Measurements from ENCODE around the gene KRT34. TPM values are rescaled to one million over a fixed set of nuclear protein-coding genes. Genes with fewer than 3 reads are reported as not detected.
"Not testable (repeated sequence)": the region's sequence is repeated elsewhere in the genome, so short reads cannot be mapped to it uniquely, and the experiment has no call there.

KRT34 gene
- total RNA-seq, 1 donor from 2014 or later, result not detected

DNA sequence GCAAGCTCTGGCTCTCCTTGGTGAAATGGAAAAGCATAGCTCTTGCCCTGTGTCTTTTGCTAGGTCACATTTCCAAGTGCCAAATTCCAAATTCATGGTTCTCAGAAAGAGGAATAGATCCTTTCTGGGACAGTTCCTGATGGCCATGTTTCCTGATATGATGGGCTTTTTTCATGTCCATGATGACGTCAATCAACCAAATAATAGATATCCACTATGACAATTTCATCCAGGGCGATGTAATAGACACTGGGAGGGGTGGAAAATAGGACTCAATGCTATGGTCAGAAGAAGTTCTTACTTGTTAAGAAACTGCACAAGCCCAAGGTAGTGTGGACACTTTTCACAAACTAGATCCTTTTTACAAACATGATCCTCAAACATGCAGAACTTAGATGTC is 30.9 kb downstream of the KRT34 start:
- TF ChIP-seq CTCF (IDR thresholded peaks at IDR 0.05), result no peak
- Mint-ChIP-seq H3K9me3 (no peaks in the 10 kb centered on the region), H3K4me3 (no peak overlapping the region), H3K36me3 (ENCODE audit: low read depth) (no peaks in the 10 kb centered on the region), H3K27ac (no peak overlapping the region), H3K4me1 (no peaks in the 10 kb centered on the region), H3K27me3 (peaks cover 14% of the 10 kb centered on the region)
- ChIA-PET CTCF (no interaction called here), POLR2A (interaction anchor here (0.7 kb wide), 1 partner anchor 13 kb away, joined by 7 read pairs; no protein-coding TSS in a partner anchor)
- DNase-seq (no peak), ATAC-seq (ENCODE audit: low read depth) (no peak)
- intact Hi-C loops (cut with micrococcal nuclease), result no loop called here

DNA sequence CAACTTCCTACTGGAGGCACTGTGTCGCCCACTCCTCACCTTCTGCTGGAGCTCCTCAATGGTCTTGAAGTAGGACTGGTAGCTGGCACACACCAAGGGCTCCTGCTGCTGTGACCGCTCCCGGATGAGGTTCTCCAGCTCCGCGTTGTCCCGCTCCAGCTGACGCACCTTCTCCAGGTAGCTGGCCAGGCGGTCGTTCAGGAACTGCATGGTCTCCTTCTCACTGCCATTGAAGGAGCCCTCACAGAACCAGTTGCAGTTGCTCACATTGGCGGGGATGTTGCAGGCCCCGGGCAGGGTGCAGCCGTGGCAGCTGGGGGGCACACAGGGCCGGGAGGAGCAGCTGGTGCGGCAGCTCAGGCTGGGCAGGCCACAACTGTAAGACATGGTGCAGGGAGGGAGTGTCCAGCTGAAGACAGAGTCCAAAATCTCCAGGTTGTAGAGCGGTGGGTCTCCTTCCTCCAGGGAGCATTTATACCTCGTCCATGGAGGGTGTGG is 31.7 kb downstream of the KRT34 start, which contains the start of gene KRT33A:
KRT33A (minus strand) TSS at position 448 of the 498 bp plus-strand sequence; CDS start at position 387, 61 bp downstream.
- ATAC-seq (ENCODE audit: low read depth); intact Hi-C loops (cut with micrococcal nuclease); CTCF ChIA-PET; H3K36me3 Mint-ChIP-seq (ENCODE audit: low read depth); H3K9me3 Mint-ChIP-seq; DNase-seq; H3K4me3 Mint-ChIP-seq; H3K27ac Mint-ChIP-seq; H3K4me1 Mint-ChIP-seq: not testable (repeated sequence)
- POLR2A ChIA-PET, result interaction anchor here (0.7 kb wide), 1 partner anchor 13 kb away, joined by 7 read pairs; no protein-coding TSS in a partner anchor
- H3K27me3 Mint-ChIP-seq, result peaks cover 12% of the 10 kb centered on the region

DNA sequence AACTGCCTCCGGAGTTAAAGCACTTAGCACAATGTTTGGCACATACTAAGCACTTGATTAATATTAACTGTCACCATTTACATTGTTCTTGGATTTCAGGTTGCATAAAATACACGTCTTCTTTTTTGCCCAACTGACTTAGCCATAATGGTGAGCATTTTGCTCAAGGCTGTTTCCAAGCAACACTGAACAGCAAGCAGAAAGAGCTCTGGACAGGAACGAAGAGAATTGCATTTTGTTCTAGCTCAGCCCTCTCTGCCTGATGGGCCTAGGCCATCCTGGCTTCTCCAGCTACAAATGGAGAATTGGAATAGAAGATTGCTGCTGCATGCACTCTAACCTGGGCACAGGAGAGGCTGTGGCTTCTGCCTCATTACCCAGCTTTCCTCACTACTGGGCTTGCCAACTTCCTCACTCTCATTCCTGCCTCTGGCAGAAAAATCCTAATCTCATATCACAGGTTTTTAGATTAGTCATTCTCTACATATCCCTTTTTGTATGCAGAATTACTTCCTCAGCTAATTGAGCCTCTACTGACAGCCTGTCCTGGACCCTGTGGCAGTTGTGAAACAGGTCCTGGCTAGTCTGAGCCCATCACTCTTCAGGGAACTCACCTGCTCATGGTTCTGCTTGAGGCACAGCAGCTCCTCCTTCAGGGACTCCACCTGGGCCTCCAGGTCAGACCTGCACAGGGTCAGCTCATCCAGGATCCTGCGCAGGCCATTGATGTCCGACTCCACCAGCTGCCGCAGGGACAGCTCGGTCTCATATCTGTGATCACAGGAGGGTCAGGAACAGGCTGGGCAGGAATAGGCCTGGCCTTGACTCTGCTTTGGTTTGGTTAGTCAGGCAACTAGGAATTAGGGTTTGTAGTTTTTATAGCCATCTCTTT is 34.0 kb downstream of the KRT34 start:
- Mint-ChIP-seq H3K27ac (no peak overlapping the region), H3K4me1 (no peaks in the 10 kb centered on the region), H3K9me3 (peaks cover 2% of the 10 kb centered on the region), H3K36me3 (ENCODE audit: low read depth) (no peaks in the 10 kb centered on the region), H3K27me3 (peaks cover 18% of the 10 kb centered on the region), H3K4me3 (no peak overlapping the region)
- intact Hi-C loops (cut with micrococcal nuclease), result no loop called here
- CTCF ChIA-PET, result no interaction called here
- TF ChIP-seq CTCF (IDR thresholded peaks at IDR 0.05), result no peak
- DNase-seq (no peak), ATAC-seq (ENCODE audit: low read depth) (no peak)
- POLR2A ChIA-PET, result no interaction called here

DNA sequence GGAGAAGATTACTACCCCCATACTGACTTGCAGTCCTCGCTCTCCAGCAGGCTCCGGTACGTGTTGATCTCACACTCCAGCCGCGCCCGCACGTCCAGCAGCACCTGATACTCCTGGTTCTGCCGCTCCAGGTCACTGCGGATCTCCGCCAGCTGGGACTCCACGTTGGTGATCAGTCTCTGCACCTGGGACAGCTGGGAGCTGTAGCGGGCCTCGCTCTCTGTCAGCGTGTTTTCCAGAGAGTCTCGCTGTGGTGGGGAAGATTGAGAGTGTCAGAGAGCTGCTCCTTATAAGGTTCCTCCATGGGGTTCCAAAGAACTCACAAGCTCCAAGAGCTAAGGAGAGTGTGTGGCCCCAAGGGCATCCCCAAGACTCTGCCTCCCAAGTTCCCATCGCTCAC is 35.7 kb downstream of the KRT34 start:
- peaks cover 14% of the 10 kb centered on the region for H3K9me3 Mint-ChIP-seq
- intact Hi-C loops (cut with micrococcal nuclease); H3K4me1 Mint-ChIP-seq; H3K36me3 Mint-ChIP-seq (ENCODE audit: low read depth); H3K4me3 Mint-ChIP-seq; POLR2A ChIA-PET; ATAC-seq (ENCODE audit: low read depth); DNase-seq; H3K27ac Mint-ChIP-seq; CTCF ChIA-PET: not testable (repeated sequence)
- peaks cover 11% of the 10 kb centered on the region for H3K27me3 Mint-ChIP-seq

- no peak overlapping the region for H3K4me3 Mint-ChIP-seq
- no peak for DNase-seq
- TF ChIP-seq CTCF (IDR thresholded peaks at IDR 0.05), result no peak
- no peak for ATAC-seq (ENCODE audit: low read depth)
- ChIA-PET CTCF (no interaction called here), POLR2A (no interaction called here)
- H3K36me3 Mint-ChIP-seq (ENCODE audit: low read depth), result no peaks in the 10 kb centered on the region
- no peak overlapping the region for H3K27ac Mint-ChIP-seq
- H3K4me1 Mint-ChIP-seq, result no peaks in the 10 kb centered on the region
- H3K9me3 Mint-ChIP-seq, result peaks cover 14% of the 10 kb centered on the region
- intact Hi-C loops (cut with micrococcal nuclease), result no loop called here
- peaks cover 11% of the 10 kb centered on the region for H3K27me3 Mint-ChIP-seq
Observed at GRCh38 chr17:41345992-41346391, 36.1 kb downstream of the KRT34 start.

- H3K4me3 Mint-ChIP-seq, result no peak overlapping the region
- no peak overlapping the region for H3K27ac Mint-ChIP-seq
- no peak for DNase-seq
- ChIA-PET CTCF (no interaction called here), POLR2A (no interaction called here)
- peaks cover 14% of the 10 kb centered on the region for H3K9me3 Mint-ChIP-seq
- no peak for ATAC-seq (ENCODE audit: low read depth)
- peaks cover 9% of the 10 kb centered on the region for H3K4me1 Mint-ChIP-seq
- peaks cover 10% of the 10 kb centered on the region for H3K27me3 Mint-ChIP-seq
- no peak for TF ChIP-seq CTCF (IDR thresholded peaks at IDR 0.05)
- H3K36me3 Mint-ChIP-seq (ENCODE audit: low read depth), result no peaks in the 10 kb centered on the region
- intact Hi-C loops (cut with micrococcal nuclease), result no loop called here
Observed at GRCh38 chr17:41343029-41343428, 39.1 kb downstream of the KRT34 start.

Data from activated B cell treated with CpG ODN at 0.5 μM for 24 hours (primary cell).